ENCODE measurements around the gene FASN. TPM values are rescaled to one million over a fixed set of nuclear protein-coding genes. Genes with fewer than 3 reads are reported as not detected.

FASN gene
- total and polyA plus RNA-seq, 2 donors (not counting 3 experiments of a cell fraction or from before 2014, with no cell fraction given), result 101 to 360 TPM

DNA sequence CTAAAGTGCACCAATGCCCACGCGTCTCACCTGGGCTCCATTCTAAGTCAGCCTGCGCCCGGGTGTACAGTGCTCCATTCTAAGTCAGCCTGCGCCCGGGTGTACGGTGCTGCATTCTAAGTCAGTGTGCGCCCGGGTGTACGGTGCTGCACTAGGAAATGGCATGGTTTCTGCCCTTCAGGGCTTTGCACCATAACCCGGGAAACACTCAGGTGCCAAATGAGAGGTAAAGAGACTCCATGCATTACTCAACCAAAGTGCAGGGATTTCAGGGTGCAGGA, 29.2 kb upstream of the FASN start:
- H3K4me2 ChIP-seq (ENCODE audit: insufficient read depth, low read length), result no peak overlapping the region
- H3K9me1 ChIP-seq (replicated peaks; ENCODE audit: control insufficient read depth, extremely low read depth, insufficient read depth, low read length), result no peaks in the 10 kb centered on the region
- POLR2A ChIA-PET, result no interaction called here
- no TSS peak for BruUV-seq (replicated peaks)
- no peak overlapping the region for H3K27ac ChIP-seq (ENCODE audit: insufficient read depth, low read depth, low read length)
- H3K9me3 ChIP-seq (replicated peaks; ENCODE audit: control insufficient read depth, insufficient read depth, low read length), result no peaks in the 10 kb centered on the region
- H3K79me2 ChIP-seq (ENCODE audit: control insufficient read depth, insufficient read depth, low read length), result no peaks in the 10 kb centered on the region
- TF ChIP-seq FOS (IDR thresholded peaks at IDR 0.05; ENCODE audit: borderline replicate concordance, insufficient read depth, low read length) (no peak), MYC (IDR thresholded peaks at IDR 0.05; ENCODE audit: low read depth, low read length) (no peak), GATA2 (IDR thresholded peaks at IDR 0.05; ENCODE audit: insufficient read depth, insufficient read length, low read depth, low read length) (no peak), EZH2 (IDR thresholded peaks at IDR 0.05; ENCODE audit: borderline replicate concordance, low read depth, low read length, severe bottlenecking) (no peak), JUN (IDR thresholded peaks at IDR 0.05; ENCODE audit: borderline replicate concordance, insufficient read depth, insufficient read length, low read depth) (no peak), POLR2AphosphoS5 (IDR thresholded peaks at IDR 0.05; ENCODE audit: insufficient read depth, low read depth, low read length) (no peak), POLR2A (IDR thresholded peaks at IDR 0.05; ENCODE audit: low read depth, low read length) (no peak)
- TF ChIP-seq, protein P1, sequence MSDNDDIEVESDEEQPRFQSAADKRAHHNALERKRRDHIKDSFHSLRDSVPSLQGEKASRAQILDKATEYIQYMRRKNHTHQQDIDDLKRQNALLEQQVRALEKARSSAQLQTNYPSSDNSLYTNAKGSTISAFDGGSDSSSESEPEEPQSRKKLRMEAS (IDR thresholded peaks at IDR 0.05; ENCODE audit: insufficient read depth, insufficient read length), result no peak
- TF ChIP-seq, protein P2, sequence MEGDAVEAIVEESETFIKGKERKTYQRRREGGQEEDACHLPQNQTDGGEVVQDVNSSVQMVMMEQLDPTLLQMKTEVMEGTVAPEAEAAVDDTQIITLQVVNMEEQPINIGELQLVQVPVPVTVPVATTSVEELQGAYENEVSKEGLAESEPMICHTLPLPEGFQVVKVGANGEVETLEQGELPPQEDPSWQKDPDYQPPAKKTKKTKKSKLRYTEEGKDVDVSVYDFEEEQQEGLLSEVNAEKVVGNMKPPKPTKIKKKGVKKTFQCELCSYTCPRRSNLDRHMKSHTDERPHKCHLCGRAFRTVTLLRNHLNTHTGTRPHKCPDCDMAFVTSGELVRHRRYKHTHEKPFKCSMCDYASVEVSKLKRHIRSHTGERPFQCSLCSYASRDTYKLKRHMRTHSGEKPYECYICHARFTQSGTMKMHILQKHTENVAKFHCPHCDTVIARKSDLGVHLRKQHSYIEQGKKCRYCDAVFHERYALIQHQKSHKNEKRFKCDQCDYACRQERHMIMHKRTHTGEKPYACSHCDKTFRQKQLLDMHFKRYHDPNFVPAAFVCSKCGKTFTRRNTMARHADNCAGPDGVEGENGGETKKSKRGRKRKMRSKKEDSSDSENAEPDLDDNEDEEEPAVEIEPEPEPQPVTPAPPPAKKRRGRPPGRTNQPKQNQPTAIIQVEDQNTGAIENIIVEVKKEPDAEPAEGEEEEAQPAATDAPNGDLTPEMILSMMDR (IDR thresholded peaks at IDR 0.05; ENCODE audit: extremely low read depth in 1 of 2, insufficient read depth in 1 of 2, low read depth in 1 of 2, low read length in 2 of 2), result no peak
- H3K4me1 ChIP-seq (ENCODE audit: control insufficient read depth, extremely low read depth, insufficient read depth, low read length), result no peaks in the 10 kb centered on the region
- no peak overlapping the region for H2AFZ ChIP-seq (ENCODE audit: low read depth, low read length)
- H3K9ac ChIP-seq (replicated peaks; ENCODE audit: extremely low read depth, insufficient read depth, low read length), result no peak overlapping the region
- H3K36me3 ChIP-seq (ENCODE audit: control insufficient read depth in 2 of 2, extremely low read depth in 1 of 2, insufficient read depth in 2 of 2, low read length in 2 of 2), result no peaks in the 10 kb centered on the region
- H3K27me3 ChIP-seq (ENCODE audit: control insufficient read depth in 2 of 2, insufficient read depth in 2 of 2, low read length in 2 of 2), result no peaks in the 10 kb centered on the region
- intact Hi-C loops (cut with micrococcal nuclease), result no loop called here
- CTCF ChIA-PET, result no interaction called here
- FAIRE-seq (no peak), DNase-seq (ENCODE audit: low read depth, low spot score) (no peak)
- no peak overlapping the region for H3K4me3 ChIP-seq (replicated peaks in 1 of 3; ENCODE audit: insufficient read depth in 1 of 3, low read depth in 1 of 3, low read length in 3 of 3)
- dilution Hi-C loops (cut with MboI; ENCODE audit: extremely low pct_ligation_motif_present, low sequenced_read_pairs), result no loop called here
- no peaks in the 10 kb centered on the region for H4K20me1 ChIP-seq (replicated peaks; ENCODE audit: control insufficient read depth, extremely low read depth, insufficient read depth, low read length)
